GM18867 (cell line): ENCODE results near the gene DROSHA.

Source experiments
- ATAC-seq: cut with Tn5 transposase; IDR thresholded peaks from one replicate; pipeline ENCODE4 v1.9.1; 2021; ENCODE audit warnings: mild to moderate bottlenecking, moderate library complexity; ENCODE audit not compliant: unreplicated experiment

The DROSHA gene

GRCh38 chr5:31530541-31531265 lies 1.2 kb downstream of the DROSHA start:
- ATAC-seq = no peak

GRCh38 chr5:31523041-31523440 lies 8.9 kb downstream of the DROSHA start:
- no peak for ATAC-seq

GRCh38 chr5:31516802-31517201 lies 15.1 kb downstream of the DROSHA start:
- no peak for ATAC-seq

- no peak for ATAC-seq
These were observed 20.6 kb downstream of the DROSHA start for GRCh38 chr5:31511305-31511704.

- ATAC-seq = no peak
These were observed 27.4 kb downstream of the DROSHA start for GRCh38 chr5:31504529-31504928.

- ATAC-seq = no peak
These were observed 29.4 kb downstream of the DROSHA start for GRCh38 chr5:31502506-31502905.

- ATAC-seq = no peak
These were observed 31.6 kb downstream of the DROSHA start for GRCh38 chr5:31500256-31500655.

- ATAC-seq = no peak
These were observed 35.0 kb downstream of the DROSHA start for GRCh38 chr5:31496891-31497290.

GRCh38 chr5:31496301-31496700 lies 35.6 kb downstream of the DROSHA start:
- ATAC-seq = no peak

- no peak for ATAC-seq
These were observed 36.6 kb downstream of the DROSHA start for GRCh38 chr5:31495336-31495735.

GRCh38 chr5:31492869-31493268 lies 39.0 kb downstream of the DROSHA start:
- no peak for ATAC-seq

- ATAC-seq = no peak
These were observed 44.4 kb downstream of the DROSHA start for GRCh38 chr5:31487506-31487905.

GRCh38 chr5:31486441-31486840 lies 45.5 kb downstream of the DROSHA start:
- ATAC-seq = no peak

- no peak for ATAC-seq
These were observed 46.3 kb downstream of the DROSHA start for GRCh38 chr5:31485376-31486207.

GRCh38 chr5:31481531-31482165 lies 50.2 kb downstream of the DROSHA start:
- ATAC-seq = no peak

GRCh38 chr5:31479706-31480105 lies 52.2 kb downstream of the DROSHA start:
- ATAC-seq = no peak

GRCh38 chr5:31478901-31479300 lies 53.0 kb downstream of the DROSHA start:
- ATAC-seq = no peak

GRCh38 chr5:31477971-31478370 lies 53.9 kb downstream of the DROSHA start:
- no peak for ATAC-seq

- no peak for ATAC-seq
These were observed 54.4 kb downstream of the DROSHA start for GRCh38 chr5:31477516-31477915.

GRCh38 chr5:31476738-31477141 lies 55.2 kb downstream of the DROSHA start:
- ATAC-seq = no peak

- ATAC-seq = no peak
These were observed 60.0 kb downstream of the DROSHA start for GRCh38 chr5:31471916-31472315.

- no peak for ATAC-seq
These were observed 60.9 kb downstream of the DROSHA start for GRCh38 chr5:31471040-31471439.
